ENCODE data around the gene CCSER1. TPM values are rescaled to one million over a fixed set of nuclear protein-coding genes. Genes with fewer than 3 reads are reported as not detected.

CCSER1 gene
- total RNA-seq, 3 donors from 2014 or later (not counting 1 experiment from before 2014, with no cell fraction given), result 0.87 to 1.1 (median 1.1) TPM

DNA sequence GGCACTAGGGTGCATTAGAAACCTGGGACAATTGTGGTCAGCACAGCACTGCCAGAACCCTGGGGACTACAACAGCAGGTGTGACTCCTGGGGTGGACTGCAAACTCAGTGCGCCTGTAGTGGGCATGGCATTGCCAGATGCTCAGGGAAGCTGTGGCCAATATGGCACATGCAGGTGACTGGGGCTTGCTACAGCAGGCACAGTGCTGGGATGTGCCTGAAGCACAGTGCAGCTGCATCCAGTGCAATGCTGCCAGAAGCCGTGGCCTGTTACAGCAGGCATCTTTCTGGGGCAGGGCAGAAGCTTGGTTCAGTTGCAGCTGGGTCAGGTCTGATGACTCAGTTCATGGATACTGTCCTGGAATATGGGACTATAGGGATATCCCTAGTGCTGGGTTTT, 445.8 kb downstream of the CCSER1 start:
- TF ChIP-seq, protein P1, sequence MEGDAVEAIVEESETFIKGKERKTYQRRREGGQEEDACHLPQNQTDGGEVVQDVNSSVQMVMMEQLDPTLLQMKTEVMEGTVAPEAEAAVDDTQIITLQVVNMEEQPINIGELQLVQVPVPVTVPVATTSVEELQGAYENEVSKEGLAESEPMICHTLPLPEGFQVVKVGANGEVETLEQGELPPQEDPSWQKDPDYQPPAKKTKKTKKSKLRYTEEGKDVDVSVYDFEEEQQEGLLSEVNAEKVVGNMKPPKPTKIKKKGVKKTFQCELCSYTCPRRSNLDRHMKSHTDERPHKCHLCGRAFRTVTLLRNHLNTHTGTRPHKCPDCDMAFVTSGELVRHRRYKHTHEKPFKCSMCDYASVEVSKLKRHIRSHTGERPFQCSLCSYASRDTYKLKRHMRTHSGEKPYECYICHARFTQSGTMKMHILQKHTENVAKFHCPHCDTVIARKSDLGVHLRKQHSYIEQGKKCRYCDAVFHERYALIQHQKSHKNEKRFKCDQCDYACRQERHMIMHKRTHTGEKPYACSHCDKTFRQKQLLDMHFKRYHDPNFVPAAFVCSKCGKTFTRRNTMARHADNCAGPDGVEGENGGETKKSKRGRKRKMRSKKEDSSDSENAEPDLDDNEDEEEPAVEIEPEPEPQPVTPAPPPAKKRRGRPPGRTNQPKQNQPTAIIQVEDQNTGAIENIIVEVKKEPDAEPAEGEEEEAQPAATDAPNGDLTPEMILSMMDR (IDR thresholded peaks at IDR 0.05), result no peak
- H3K27ac ChIP-seq (ENCODE audit: low read length), result no peak overlapping the region
- no peaks in the 10 kb centered on the region for H3K27me3 ChIP-seq (ENCODE audit: control insufficient read depth, insufficient read depth, low read length)
- H3K9me3 Mint-ChIP-seq, result peaks cover 16 to 20% of the 10 kb centered on the region in 2 donors
- 92% methylated on average over 2 of the region's 2 CpGs for WGBS (ENCODE audit: insufficient coverage)
- H3K4me3 ChIP-seq (ENCODE audit: low read length), result no peak overlapping the region
- intact Hi-C loops (cut with micrococcal nuclease), result no loop called here
- no peaks in the 10 kb centered on the region for H3K4me1 ChIP-seq (ENCODE audit: control insufficient read depth, insufficient read depth, low read length)
- H3K36me3 Mint-ChIP-seq, result no peaks in the 10 kb centered on the region
- DNase-seq, result no peak
- H3K36me3 ChIP-seq (ENCODE audit: control insufficient read depth, insufficient read depth, low read length), result no peaks in the 10 kb centered on the region
- no peaks in the 10 kb centered on the region for H3K27me3 Mint-ChIP-seq (ENCODE audit: low read depth in 2 of 2)
- H3K27ac Mint-ChIP-seq, result no peak overlapping the region
- no peak overlapping the region for H3K4me3 Mint-ChIP-seq
- H3K9me3 ChIP-seq (ENCODE audit: control insufficient read depth, insufficient read depth, low read length), result peaks cover 8% of the 10 kb centered on the region
- ATAC-seq, result no peak
- H3K4me1 Mint-ChIP-seq, result no peaks in the 10 kb centered on the region

DNA sequence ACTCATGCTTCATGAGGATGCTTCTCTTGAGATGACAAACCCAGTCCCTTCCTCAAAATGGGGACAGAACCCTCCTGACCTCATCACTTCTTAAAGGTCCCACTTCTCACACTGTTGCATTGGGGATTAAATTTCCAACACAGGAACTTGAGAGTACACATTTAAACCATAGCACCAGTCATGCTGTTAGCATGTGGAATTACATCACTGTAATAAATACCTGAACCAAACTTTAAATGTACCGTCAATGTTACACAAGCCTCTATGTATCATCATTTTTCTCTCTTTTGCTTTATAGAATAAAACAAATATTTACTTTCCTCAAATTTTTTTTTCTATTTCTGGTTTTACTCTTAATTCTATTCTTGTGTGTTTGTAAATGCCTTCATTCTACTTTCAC, 448.2 kb downstream of the CCSER1 start:
- H3K27me3 Mint-ChIP-seq (ENCODE audit: low read depth in 2 of 2), result no peaks in the 10 kb centered on the region
- 100% methylated on average over 1 of the region's 1 CpG for WGBS (ENCODE audit: insufficient coverage)
- H3K4me3 Mint-ChIP-seq, result no peak overlapping the region
- no peaks in the 10 kb centered on the region for H3K4me1 Mint-ChIP-seq
- Histone ChIP-seq H3K4me1 (ENCODE audit: control insufficient read depth, insufficient read depth, low read length) (no peaks in the 10 kb centered on the region), H3K9me3 (ENCODE audit: control insufficient read depth, insufficient read depth, low read length) (no peaks in the 10 kb centered on the region), H3K27me3 (ENCODE audit: control insufficient read depth, insufficient read depth, low read length) (no peaks in the 10 kb centered on the region), H3K27ac (ENCODE audit: low read length) (no peak overlapping the region), H3K36me3 (ENCODE audit: control insufficient read depth, insufficient read depth, low read length) (no peaks in the 10 kb centered on the region), H3K4me3 (ENCODE audit: low read length) (no peak overlapping the region)
- H3K9me3 Mint-ChIP-seq, result peaks cover 12 to 20% of the 10 kb centered on the region in 2 donors
- no peaks in the 10 kb centered on the region for H3K36me3 Mint-ChIP-seq
- ATAC-seq, result no peak
- H3K27ac Mint-ChIP-seq, result no peak overlapping the region
- TF ChIP-seq, protein P1 (IDR thresholded peaks at IDR 0.05), result no peak
- no peak for DNase-seq
- intact Hi-C loops (cut with micrococcal nuclease), result no loop called here

DNA sequence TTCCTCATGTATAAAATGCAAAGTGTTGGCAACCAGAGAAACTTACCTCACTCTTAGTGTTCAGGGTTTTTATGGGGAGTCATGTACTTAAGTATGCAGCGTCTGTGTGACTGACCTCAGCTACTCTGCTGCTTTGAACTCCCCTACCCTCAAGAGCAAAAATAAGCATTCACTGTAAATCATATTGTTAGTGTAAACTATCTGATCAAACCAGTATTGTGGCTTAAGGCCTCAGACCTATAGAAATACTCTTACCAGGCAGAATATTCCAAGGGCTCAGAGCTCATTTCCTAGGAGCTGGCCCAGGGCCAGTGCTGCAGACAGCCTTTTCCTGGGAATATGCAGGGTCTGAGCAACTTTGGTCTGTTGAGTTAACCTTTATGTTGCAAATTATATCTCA, 453.1 kb downstream of the CCSER1 start:
- intact Hi-C loops (cut with micrococcal nuclease), result no loop called here
- no peak for ATAC-seq

DNA sequence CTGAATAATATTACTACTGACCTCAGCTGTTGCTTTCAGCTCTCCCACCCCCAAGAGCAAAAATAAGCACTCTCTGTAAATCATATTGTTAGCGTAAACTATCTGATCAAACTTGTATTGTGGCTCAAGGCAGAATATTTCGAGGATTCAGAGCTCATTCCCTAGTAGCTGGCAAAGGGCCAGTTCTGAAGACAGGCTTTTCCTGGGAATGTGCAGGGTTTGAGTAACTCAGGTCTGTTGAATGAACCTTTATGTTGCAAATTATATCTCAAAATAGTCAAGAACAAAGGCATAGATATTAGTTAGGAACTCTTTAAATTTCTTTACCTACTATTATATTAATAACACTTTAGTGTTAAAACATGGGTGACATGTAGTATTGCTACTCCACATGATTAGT, 454.9 kb downstream of the CCSER1 start:
- Histone ChIP-seq H3K27me3 (ENCODE audit: control insufficient read depth, insufficient read depth, low read length) (no peaks in the 10 kb centered on the region), H3K4me3 (ENCODE audit: low read length) (no peak overlapping the region), H3K27ac (ENCODE audit: low read length) (no peak overlapping the region), H3K36me3 (ENCODE audit: control insufficient read depth, insufficient read depth, low read length) (no peaks in the 10 kb centered on the region), H3K4me1 (ENCODE audit: control insufficient read depth, insufficient read depth, low read length) (no peaks in the 10 kb centered on the region), H3K9me3 (ENCODE audit: control insufficient read depth, insufficient read depth, low read length) (no peaks in the 10 kb centered on the region)
- intact Hi-C loops (cut with micrococcal nuclease), result no loop called here
- Mint-ChIP-seq H3K36me3 (no peaks in the 10 kb centered on the region), H3K4me1 (no peaks in the 10 kb centered on the region), H3K4me3 (no peak overlapping the region), H3K9me3 (peaks cover 0 to 3% of the 10 kb centered on the region in 2 donors), H3K27ac (no peak overlapping the region), H3K27me3 (ENCODE audit: low read depth in 2 of 2) (no peaks in the 10 kb centered on the region)
- WGBS (ENCODE audit: insufficient coverage), result 87% methylated on average over 2 of the region's 2 CpGs
- DNase-seq (no peak), ATAC-seq (no peak)
- TF ChIP-seq, protein P1 (IDR thresholded peaks at IDR 0.05), result no peak

More for the DNA sequence above, 453.1 kb downstream of the CCSER1 start:
- Histone ChIP-seq H3K27ac (ENCODE audit: low read length) (no peak overlapping the region), H3K4me3 (ENCODE audit: low read length) (no peak overlapping the region), H3K27me3 (ENCODE audit: control insufficient read depth, insufficient read depth, low read length) (no peaks in the 10 kb centered on the region), H3K36me3 (ENCODE audit: control insufficient read depth, insufficient read depth, low read length) (no peaks in the 10 kb centered on the region), H3K9me3 (ENCODE audit: control insufficient read depth, insufficient read depth, low read length) (no peaks in the 10 kb centered on the region), H3K4me1 (ENCODE audit: control insufficient read depth, insufficient read depth, low read length) (no peaks in the 10 kb centered on the region)
- TF ChIP-seq, protein P1 (IDR thresholded peaks at IDR 0.05), result no peak
- Mint-ChIP-seq H3K4me3 (no peak overlapping the region), H3K27me3 (ENCODE audit: low read depth in 2 of 2) (no peaks in the 10 kb centered on the region), H3K4me1 (no peaks in the 10 kb centered on the region), H3K36me3 (no peaks in the 10 kb centered on the region), H3K27ac (no peak overlapping the region), H3K9me3 (peaks cover 5 to 11% of the 10 kb centered on the region in 2 donors)
- no CpG with 5 or more reads among the region's 1 CpG for WGBS (ENCODE audit: insufficient coverage)
- no peak for DNase-seq
